ENCODE measurements around the gene MECR. TPM values are rescaled to one million over a fixed set of nuclear protein-coding genes. Genes with fewer than 3 reads are reported as not detected.
"Not testable (repeated sequence)": the region's sequence is repeated elsewhere in the genome, so short reads cannot be mapped to it uniquely, and the experiment has no call there.

Gene MECR
- total RNA-seq, 1 donor, result 23.5 TPM

GRCh38 chr1:29224356-29224837, 6.3 kb downstream of the MECR start:
- Histone ChIP-seq H3K27me3 (ENCODE audit: insufficient read depth, low read length) (no peaks in the 10 kb centered on the region), H3K79me2 (ENCODE audit: insufficient read depth, low read length) (peaks cover 14% of the 10 kb centered on the region), H3K9me3 (ENCODE audit: low read depth, low read length) (no peaks in the 10 kb centered on the region), H2AFZ (ENCODE audit: low read length) (no peak overlapping the region), H3K4me2 (ENCODE audit: insufficient read depth, low read length) (no peak overlapping the region), H3K4me1 (ENCODE audit: insufficient read depth, low read length) (peaks cover under 1% of the 10 kb centered on the region), H3K4me3 (ENCODE audit: insufficient read depth, low read length) (no peak overlapping the region), H3K36me3 (ENCODE audit: insufficient read depth, low read length) (peaks cover 13% of the 10 kb centered on the region), H4K20me1 (ENCODE audit: insufficient read depth, low read length) (peaks cover 6% of the 10 kb centered on the region), H3K27ac (ENCODE audit: low read depth, low read length) (no peak overlapping the region)
- no peak for DNase-seq (ENCODE audit: insufficient read length, low spot score, missing footprints)
- TF ChIP-seq, protein P1, sequence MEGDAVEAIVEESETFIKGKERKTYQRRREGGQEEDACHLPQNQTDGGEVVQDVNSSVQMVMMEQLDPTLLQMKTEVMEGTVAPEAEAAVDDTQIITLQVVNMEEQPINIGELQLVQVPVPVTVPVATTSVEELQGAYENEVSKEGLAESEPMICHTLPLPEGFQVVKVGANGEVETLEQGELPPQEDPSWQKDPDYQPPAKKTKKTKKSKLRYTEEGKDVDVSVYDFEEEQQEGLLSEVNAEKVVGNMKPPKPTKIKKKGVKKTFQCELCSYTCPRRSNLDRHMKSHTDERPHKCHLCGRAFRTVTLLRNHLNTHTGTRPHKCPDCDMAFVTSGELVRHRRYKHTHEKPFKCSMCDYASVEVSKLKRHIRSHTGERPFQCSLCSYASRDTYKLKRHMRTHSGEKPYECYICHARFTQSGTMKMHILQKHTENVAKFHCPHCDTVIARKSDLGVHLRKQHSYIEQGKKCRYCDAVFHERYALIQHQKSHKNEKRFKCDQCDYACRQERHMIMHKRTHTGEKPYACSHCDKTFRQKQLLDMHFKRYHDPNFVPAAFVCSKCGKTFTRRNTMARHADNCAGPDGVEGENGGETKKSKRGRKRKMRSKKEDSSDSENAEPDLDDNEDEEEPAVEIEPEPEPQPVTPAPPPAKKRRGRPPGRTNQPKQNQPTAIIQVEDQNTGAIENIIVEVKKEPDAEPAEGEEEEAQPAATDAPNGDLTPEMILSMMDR (IDR thresholded peaks at IDR 0.05; ENCODE audit: extremely low read depth, low read depth, low read length), result no peak

DNA sequence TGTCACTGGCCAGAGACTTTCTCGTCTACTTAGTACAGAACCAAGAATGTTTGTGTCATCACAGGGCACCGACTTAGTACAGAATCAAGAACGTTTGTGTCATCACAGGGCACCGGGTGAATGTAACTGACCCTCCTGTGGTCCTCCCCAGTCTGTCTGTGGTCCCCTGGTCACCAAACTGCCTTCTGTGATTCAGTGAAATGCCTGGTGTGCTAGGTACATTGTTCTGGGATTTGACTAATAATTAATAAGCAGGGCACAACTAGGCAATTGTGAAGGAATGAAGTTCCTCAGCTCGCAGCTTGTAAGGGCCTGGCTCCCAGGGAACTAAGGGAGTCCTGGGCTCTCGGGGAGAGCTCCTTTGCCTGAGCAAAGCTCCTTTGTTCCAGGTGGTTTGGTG, 7.2 kb downstream of the MECR start:
- no peak for DNase-seq (ENCODE audit: insufficient read length, low spot score, missing footprints)
- Histone ChIP-seq H3K4me2 (ENCODE audit: insufficient read depth, low read length) (no peak overlapping the region), H3K27me3 (ENCODE audit: insufficient read depth, low read length) (no peaks in the 10 kb centered on the region), H2AFZ (ENCODE audit: low read length) (no peak overlapping the region), H3K4me1 (ENCODE audit: insufficient read depth, low read length) (peaks cover 3% of the 10 kb centered on the region), H3K36me3 (ENCODE audit: insufficient read depth, low read length) (peaks cover 13% of the 10 kb centered on the region), H3K79me2 (ENCODE audit: insufficient read depth, low read length) (peaks cover 9% of the 10 kb centered on the region), H3K27ac (ENCODE audit: low read depth, low read length) (no peak overlapping the region), H3K9me3 (ENCODE audit: low read depth, low read length) (no peaks in the 10 kb centered on the region), H3K4me3 (ENCODE audit: insufficient read depth, low read length) (no peak overlapping the region), H4K20me1 (ENCODE audit: insufficient read depth, low read length) (peaks cover 6% of the 10 kb centered on the region)
- TF ChIP-seq, protein P1 (IDR thresholded peaks at IDR 0.05; ENCODE audit: extremely low read depth, low read depth, low read length), result no peak

GRCh38 chr1:29222686-29223085, 8.0 kb downstream of the MECR start:
- no peak for DNase-seq (ENCODE audit: insufficient read length, low spot score, missing footprints)
- peaks cover 13% of the 10 kb centered on the region for H3K36me3 ChIP-seq (ENCODE audit: insufficient read depth, low read length)
- H3K4me3 ChIP-seq (ENCODE audit: insufficient read depth, low read length), result no peak overlapping the region
- H3K4me1 ChIP-seq (ENCODE audit: insufficient read depth, low read length), result peaks cover 12% of the 10 kb centered on the region
- H4K20me1 ChIP-seq (ENCODE audit: insufficient read depth, low read length), result peaks cover 6% of the 10 kb centered on the region
- H2AFZ ChIP-seq (ENCODE audit: low read length), result no peak overlapping the region
- TF ChIP-seq, protein P1 (IDR thresholded peaks at IDR 0.05; ENCODE audit: extremely low read depth, low read depth, low read length), result no peak
- peaks cover 7% of the 10 kb centered on the region for H3K79me2 ChIP-seq (ENCODE audit: insufficient read depth, low read length)
- no peak overlapping the region for H3K27ac ChIP-seq (ENCODE audit: low read depth, low read length)
- no peaks in the 10 kb centered on the region for H3K27me3 ChIP-seq (ENCODE audit: insufficient read depth, low read length)
- H3K4me2 ChIP-seq (ENCODE audit: insufficient read depth, low read length), result no peak overlapping the region
- no peaks in the 10 kb centered on the region for H3K9me3 ChIP-seq (ENCODE audit: low read depth, low read length)

GRCh38 chr1:29222260-29222659, 8.5 kb downstream of the MECR start:
- DNase-seq (ENCODE audit: insufficient read length, low spot score, missing footprints); H3K79me2 ChIP-seq (ENCODE audit: insufficient read depth, low read length); H3K9me3 ChIP-seq (ENCODE audit: low read depth, low read length); H2AFZ ChIP-seq (ENCODE audit: low read length); H3K4me2 ChIP-seq (ENCODE audit: insufficient read depth, low read length); H3K27ac ChIP-seq (ENCODE audit: low read depth, low read length); H3K27me3 ChIP-seq (ENCODE audit: insufficient read depth, low read length); H4K20me1 ChIP-seq (ENCODE audit: insufficient read depth, low read length); H3K4me3 ChIP-seq (ENCODE audit: insufficient read depth, low read length): not testable (repeated sequence)
- Histone ChIP-seq H3K4me1 (ENCODE audit: insufficient read depth, low read length) (peaks cover 16% of the 10 kb centered on the region), H3K36me3 (ENCODE audit: insufficient read depth, low read length) (peaks cover 13% of the 10 kb centered on the region)

Data from osteoblast (primary cell).